Esophagus (tissue), 2 donors: Measurements from ENCODE around the gene QRICH1. TPM values are rescaled to one million over a fixed set of nuclear protein-coding genes. Genes with fewer than 3 reads are reported as not detected.

Source experiments
- H3K27ac ChIP-seq, 2 donors: one replicate each; pipeline ENCODE4 v1.5.1; 2013; ENCODE audit warnings: low read depth in 2 of 2, mild to moderate bottlenecking in 2 of 2, inconsistent platforms in 1 of 2, low read length in 1 of 2, moderate library complexity in 1 of 2
- H3K27me3 ChIP-seq, 2 donors: one replicate each; pipeline ENCODE4 v1.6.1; 2013; ENCODE audit warnings: low read length in 2 of 2, control low read depth in 1 of 2, mild to moderate bottlenecking in 1 of 2; ENCODE audit not compliant: insufficient read depth in 2 of 2, control insufficient read depth in 1 of 2
- H3K36me3 ChIP-seq, 2 donors: one replicate each; pipeline ENCODE4 v1.6.1; 2013; ENCODE audit warnings: low read length in 1 of 2; ENCODE audit not compliant: control insufficient read depth in 2 of 2, insufficient read depth in 2 of 2
- H3K4me1 ChIP-seq, 2 donors: one replicate each; pipeline ENCODE4 v1.6.1; 2013; ENCODE audit warnings: low read length in 1 of 2; ENCODE audit not compliant: control insufficient read depth in 2 of 2, insufficient read depth in 2 of 2
- H3K4me3 ChIP-seq, 2 donors: one replicate each; pipeline ENCODE4 v1.5.1; 2013; ENCODE audit warnings: low read length in 2 of 2, mild to moderate bottlenecking in 2 of 2, low read depth in 1 of 2, moderate library complexity in 1 of 2
- H3K9me3 ChIP-seq, 2 donors: one replicate each; pipeline ENCODE4 v1.6.1; 2013; ENCODE audit warnings: mild to moderate bottlenecking in 2 of 2, low read depth in 1 of 2, low read length in 1 of 2, moderate library complexity in 1 of 2; ENCODE audit not compliant: control insufficient read depth in 2 of 2, insufficient read depth in 1 of 2
- WGBS, 2 donors: extraction: QIAGEN DNeasy Blood & Tissue Kit; methylation state at CpG; one replicate each; pipeline ENCODE4 v1.1.7; 2013; 5-methylcytosine and 5-hydroxymethylcytosine counted together
- polyA plus RNA-seq, 2 donors: library from polyadenylated mRNA; stranded (reverse); fragments of 200-250 nt; gene quantifications; one replicate each; pipeline ENCODE4 v1.2.3, GENCODE V29; 2013
- donor health status: healthy with polysubstance abuse.
- donor health status: Bipolar disorder and iron deficiency.

QRICH1 gene
- polyA plus RNA-seq, 2 donors = 31.9 to 38.2 TPM

GRCh38 chr3:48996640-48997039 lies 97.2 kb downstream of the QRICH1 start:
- H3K36me3 ChIP-seq = peaks cover 0 to 6% of the 10 kb centered on the region in 2 donors
- WGBS, 2 donors = 90 to 93% methylated on average over 8 of the region's 8 CpGs
- H3K27ac ChIP-seq = no peak overlapping the region
- no peaks in the 10 kb centered on the region for H3K9me3 ChIP-seq
- no peaks in the 10 kb centered on the region for H3K27me3 ChIP-seq
- H3K4me3 ChIP-seq = no peak overlapping the region
- peaks cover 0 to 2% of the 10 kb centered on the region in 2 donors for H3K4me1 ChIP-seq

GRCh38 chr3:48993834-48994233 lies 100.0 kb downstream of the QRICH1 start:
- Histone ChIP-seq H3K27me3 (no peaks in the 10 kb centered on the region), H3K9me3 (no peaks in the 10 kb centered on the region), H3K27ac (no peak overlapping the region), H3K36me3 (peaks cover 0 to 6% of the 10 kb centered on the region in 2 donors), H3K4me1 (peaks cover 3 to 12% of the 10 kb centered on the region in 2 donors), H3K4me3 (no peak overlapping the region)

- peak overlapping the region in 1 of 2 donors; percentile 37 for H3K27ac ChIP-seq
These were observed 101.9 kb downstream of the QRICH1 start for GRCh38 chr3:48991851-48992545.

GRCh38 chr3:48990636-48991469 lies 103.0 kb downstream of the QRICH1 start:
- peaks cover 3 to 12% of the 10 kb centered on the region in 2 donors for H3K4me1 ChIP-seq
- 4 to 6% methylated on average over 34 to 40 of the region's 40 CpGs for WGBS, 2 donors

More at GRCh38 chr3:48991851-48992545, 101.9 kb downstream of the QRICH1 start:
- Histone ChIP-seq H3K9me3 (no peaks in the 10 kb centered on the region), H3K4me1 (peaks cover 3 to 12% of the 10 kb centered on the region in 2 donors), H3K36me3 (peaks cover 0 to 6% of the 10 kb centered on the region in 2 donors), H3K4me3 (no peak overlapping the region), H3K27me3 (no peaks in the 10 kb centered on the region)
- 61 to 66% methylated on average over 5 of the region's 5 CpGs for WGBS, 2 donors

GRCh38 chr3:48989796-48990635 lies 103.9 kb downstream of the QRICH1 start, which contains the start of gene P4HTM:
Gene P4HTM, plus strand, starts transcription at chr3:48990241. Its CDS starts 16 bp downstream, at chr3:48990257.
- Histone ChIP-seq H3K4me3 (peak within 1 kb of the TSS; percentile 88 to 91), H3K36me3 (peaks cover 0 to under 1% of the 10 kb centered on the region in 2 donors), H3K27ac (peak within 1 kb of the TSS; percentile 92 to 95), H3K9me3 (no peaks in the 10 kb centered on the region), H3K4me1 (peaks cover 3 to 12% of the 10 kb centered on the region in 2 donors), H3K27me3 (no peaks in the 10 kb centered on the region)
- 0 to 1% methylated on average over 69 to 91 of the region's 91 CpGs for WGBS, 2 donors

More at GRCh38 chr3:48990636-48991469, 103.0 kb downstream of the QRICH1 start:
- H3K27me3 ChIP-seq = no peaks in the 10 kb centered on the region
- H3K27ac ChIP-seq = peak overlapping the region; percentile 92 to 95
- peak overlapping the region; percentile 88 to 91 for H3K4me3 ChIP-seq
- H3K36me3 ChIP-seq = peaks cover 0 to 2% of the 10 kb centered on the region in 2 donors
- H3K9me3 ChIP-seq = no peaks in the 10 kb centered on the region

- H3K27me3 ChIP-seq = no peaks in the 10 kb centered on the region
- 4 to 6% methylated on average over 21 of the region's 21 CpGs for WGBS, 2 donors
These were observed 104.6 kb downstream of the QRICH1 start for GRCh38 chr3:48989126-48989795.

DNA sequence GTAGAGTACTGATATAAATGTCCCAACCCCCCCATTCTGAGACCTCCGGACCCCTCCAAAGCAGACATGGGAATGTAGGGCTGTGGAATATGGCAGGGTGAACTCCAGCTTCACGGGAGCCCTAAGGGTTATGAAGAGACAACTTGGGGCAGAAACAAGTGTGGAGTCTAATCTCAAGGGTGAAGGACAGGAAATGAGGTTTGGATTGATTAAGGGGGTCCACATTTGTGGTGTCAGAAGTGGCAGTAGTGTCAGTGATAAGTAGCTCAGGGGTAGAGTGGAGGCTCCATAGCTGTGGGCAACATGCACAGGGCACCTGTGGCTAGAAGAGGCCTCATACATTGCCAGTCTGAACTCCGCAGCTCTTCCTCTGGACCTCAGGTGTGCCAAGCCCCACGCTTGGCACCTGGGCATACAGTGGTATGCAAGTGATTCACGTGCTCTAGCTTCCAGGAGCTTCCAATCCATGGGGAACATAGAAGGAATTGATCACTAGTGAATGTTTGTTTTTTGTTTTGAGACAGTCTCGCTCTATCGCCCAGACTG lies 108.0 kb downstream of the QRICH1 start:
- Histone ChIP-seq H3K4me1 (peaks cover 3 to 5% of the 10 kb centered on the region in 2 donors), H3K27me3 (no peaks in the 10 kb centered on the region), H3K9me3 (no peaks in the 10 kb centered on the region), H3K4me3 (no peak overlapping the region), H3K27ac (no peak overlapping the region), H3K36me3 (peaks cover 0 to 23% of the 10 kb centered on the region in 2 donors)
- 88 to 89% methylated on average over 7 of the region's 7 CpGs for WGBS, 2 donors

More at GRCh38 chr3:48989126-48989795, 104.6 kb downstream of the QRICH1 start:
- Histone ChIP-seq H3K9me3 (no peaks in the 10 kb centered on the region), H3K4me1 (peaks cover 3 to 12% of the 10 kb centered on the region in 2 donors), H3K36me3 (peaks cover 0 to 7% of the 10 kb centered on the region in 2 donors), H3K27ac (peak overlapping the region; percentile 92 to 95), H3K4me3 (peak overlapping the region; percentile 88 to 91)

DNA sequence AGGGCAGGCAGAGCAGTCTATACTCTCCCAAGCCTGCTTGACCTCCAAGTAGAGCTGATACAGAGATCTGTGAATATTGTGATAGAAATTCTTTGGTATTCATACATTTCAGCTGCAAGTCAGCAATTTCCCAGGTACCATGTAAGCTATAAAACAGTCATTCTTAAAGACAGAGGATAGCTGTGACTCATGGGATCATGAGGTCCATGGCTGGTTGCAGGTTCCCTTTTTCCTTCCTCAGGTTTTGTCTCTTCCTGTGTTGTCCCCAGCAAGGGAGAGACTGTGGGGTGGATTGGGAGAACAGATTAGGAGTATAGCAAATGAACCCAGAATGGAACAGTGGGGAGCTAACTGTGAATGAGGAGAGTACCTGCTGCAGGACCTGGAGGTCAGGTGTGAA lies 109.2 kb downstream of the QRICH1 start:
- Histone ChIP-seq H3K27me3 (no peaks in the 10 kb centered on the region), H3K4me3 (no peak overlapping the region), H3K4me1 (peaks cover 3% of the 10 kb centered on the region in 2 donors), H3K9me3 (no peaks in the 10 kb centered on the region), H3K36me3 (peaks cover 7 to 30% of the 10 kb centered on the region in 2 donors), H3K27ac (no peak overlapping the region)
